ENCODE data around the gene PRDX1. TPM values are rescaled to one million over a fixed set of nuclear protein-coding genes. Genes with fewer than 3 reads are reported as not detected.

The PRDX1 gene
- total and polyA plus RNA-seq, 2 of the 13 experiments (the other 11 are each of a cell fraction or from before 2014, with no cell fraction given): 761 to 1,898 TPM

GRCh38 chr1:45521413-45522323, at the start of gene PRDX1 (continued):
- peak; percentile 67; the same call in 1 of the 2 replicates for TF ChIP-seq SIX1 (CRISPR knock-in tag; IDR thresholded peaks at IDR 0.05; ENCODE audit: borderline replicate concordance)
- peak; percentile 95 for TF ChIP-seq ZNF709 (CRISPR knock-in tag; IDR thresholded peaks at IDR 0.05)
- no peak; the same call in 1 of the 2 replicates for TF ChIP-seq MNT (IDR thresholded peaks at IDR 0.05)
- TF ChIP-seq MTF1 (CRISPR knock-in tag; IDR thresholded peaks at IDR 0.05): 0 out of 2 replicates have a peak, but pooled peaks have one; percentile 45
- TF ChIP-seq TBP (CRISPR knock-in tag; IDR thresholded peaks at IDR 0.05): peak; percentile 78; the same call in 1 of the 2 replicates
- TF ChIP-seq FOSL1 (CRISPR knock-in tag; IDR thresholded peaks at IDR 0.05; ENCODE audit: borderline replicate concordance): no peak; the same call in 1 of the 2 replicates
- TF ChIP-seq SOX5 (CRISPR knock-in tag; IDR thresholded peaks at IDR 0.05; ENCODE audit: borderline replicate concordance): peak; percentile 71
- TF ChIP-seq DRAP1 (CRISPR knock-in tag; IDR thresholded peaks at IDR 0.05): peak; percentile 98
- TF ChIP-seq ZNF17 (CRISPR knock-in tag; IDR thresholded peaks at IDR 0.05): no peak
- peak; percentile 62 for TF ChIP-seq SRSF4 (IDR thresholded peaks at IDR 0.05; ENCODE audit: low read depth, low read length, poor library complexity, severe bottlenecking)
- peak; percentile 94 for TF ChIP-seq ZNF33B (CRISPR knock-in tag; IDR thresholded peaks at IDR 0.05)
- TF ChIP-seq THAP7 (CRISPR knock-in tag; IDR thresholded peaks at IDR 0.05): 0 out of 2 replicates have a peak, but pooled peaks have one; percentile 41
- TF ChIP-seq ZNF263 (CRISPR knock-in tag; IDR thresholded peaks at IDR 0.05): peak; percentile 37; the same call in 1 of the 2 replicates
- TF ChIP-seq HNRNPL (IDR thresholded peaks at IDR 0.05; ENCODE audit: low read depth, low read length): peak; percentile 74
- TF ChIP-seq NR0B2 (CRISPR knock-in tag; IDR thresholded peaks at IDR 0.05): peak; percentile 81
- peak; percentile 72 for TF ChIP-seq GMEB2 (CRISPR knock-in tag; IDR thresholded peaks at IDR 0.05; ENCODE audit: low read depth)
- TF ChIP-seq ZNF878 (CRISPR knock-in tag; IDR thresholded peaks at IDR 0.05): peak; percentile 70
- TF ChIP-seq HMG20B (CRISPR knock-in tag; conservative IDR thresholded peaks at IDR 0.05): peak; percentile 64
- peak; percentile 74; the same call in 1 of the 2 replicates for TF ChIP-seq ZNF83 (CRISPR knock-in tag; IDR thresholded peaks at IDR 0.05; ENCODE audit: borderline replicate concordance)
- TF ChIP-seq CEBPG (CRISPR knock-in tag; IDR thresholded peaks at IDR 0.05): peak; percentile 76
- no peak for TF ChIP-seq ZNF530 (CRISPR knock-in tag; IDR thresholded peaks at IDR 0.05; ENCODE audit: low read depth)
- TF ChIP-seq PTBP1 (IDR thresholded peaks at IDR 0.05; ENCODE audit: low read depth, low read length, poor library complexity, severe bottlenecking): no peak
- peak; percentile 73; the same call in 1 of the 2 replicates for TF ChIP-seq TOPORS (CRISPR knock-in tag; IDR thresholded peaks at IDR 0.05)
- no peak for TF ChIP-seq ZNF577 (CRISPR knock-in tag; IDR thresholded peaks at IDR 0.05; ENCODE audit: borderline replicate concordance, low read depth)
- peak; percentile 95 for TF ChIP-seq ERF (CRISPR knock-in tag; IDR thresholded peaks at IDR 0.05)
- peak; percentile 89 for TF ChIP-seq STAT5B (CRISPR knock-in tag; IDR thresholded peaks at IDR 0.05)

Data from HepG2 (cell line).